ENCODE data around the gene CA12.
"Not testable (repeated sequence)": the region's sequence is repeated elsewhere in the genome, so short reads cannot be mapped to it uniquely, and the experiment has no call there.

The CA12 gene

DNA sequence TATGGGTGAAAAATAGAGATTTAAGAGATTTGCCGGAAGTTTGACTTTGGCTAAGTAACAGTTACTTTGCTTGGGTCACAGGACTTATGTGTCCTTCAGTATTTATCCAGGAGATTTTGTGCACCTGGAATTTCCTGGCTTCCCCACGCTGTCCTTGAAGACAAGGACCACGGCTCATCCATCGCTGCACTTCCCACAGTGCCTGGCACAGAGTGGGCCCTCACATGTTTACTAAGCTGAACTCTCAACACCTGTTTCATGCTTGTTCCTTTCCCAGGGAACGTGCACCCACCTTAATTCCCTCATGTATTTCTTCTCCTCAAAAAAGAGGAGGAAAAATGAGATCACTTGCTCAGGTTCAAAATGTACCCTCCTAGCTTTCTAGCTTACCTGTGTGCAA, 32.0 kb downstream of the CA12 start:
- H3K9me3 ChIP-seq (ENCODE audit: control insufficient read depth, insufficient read depth, low read length) = no peaks in the 10 kb centered on the region
- no peaks in the 10 kb centered on the region for H3K36me3 ChIP-seq (ENCODE audit: insufficient read depth, low read length)
- H3K4me1 ChIP-seq (ENCODE audit: insufficient read depth, low read length) = no peaks in the 10 kb centered on the region
- no peak overlapping the region for H3K9ac ChIP-seq (ENCODE audit: low read depth, low read length)

DNA sequence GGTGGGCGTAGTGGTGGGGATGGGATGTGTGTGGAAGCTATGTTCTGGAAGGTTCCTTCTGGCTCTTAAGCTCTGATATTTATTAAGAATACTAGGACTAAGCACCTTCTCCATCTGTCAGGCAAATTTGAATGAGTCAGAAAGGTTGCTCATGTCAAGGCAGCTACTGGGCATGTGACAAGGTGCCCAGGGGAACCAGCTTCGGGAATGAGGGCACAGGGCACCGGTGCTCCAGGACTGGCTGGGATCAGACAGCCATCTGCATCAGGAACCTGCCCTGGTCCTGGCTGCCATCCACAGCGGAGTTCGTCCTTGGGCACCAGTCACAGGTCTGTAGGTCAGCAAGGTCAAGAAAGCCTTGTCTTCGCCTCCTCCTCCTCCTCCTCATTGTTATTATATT, 32.5 kb downstream of the CA12 start:
- H3K9ac ChIP-seq (ENCODE audit: low read depth, low read length) = no peak overlapping the region
- no peaks in the 10 kb centered on the region for H3K9me3 ChIP-seq (ENCODE audit: control insufficient read depth, insufficient read depth, low read length)
- H3K4me1 ChIP-seq (ENCODE audit: insufficient read depth, low read length) = no peaks in the 10 kb centered on the region
- no peaks in the 10 kb centered on the region for H3K36me3 ChIP-seq (ENCODE audit: insufficient read depth, low read length)

DNA sequence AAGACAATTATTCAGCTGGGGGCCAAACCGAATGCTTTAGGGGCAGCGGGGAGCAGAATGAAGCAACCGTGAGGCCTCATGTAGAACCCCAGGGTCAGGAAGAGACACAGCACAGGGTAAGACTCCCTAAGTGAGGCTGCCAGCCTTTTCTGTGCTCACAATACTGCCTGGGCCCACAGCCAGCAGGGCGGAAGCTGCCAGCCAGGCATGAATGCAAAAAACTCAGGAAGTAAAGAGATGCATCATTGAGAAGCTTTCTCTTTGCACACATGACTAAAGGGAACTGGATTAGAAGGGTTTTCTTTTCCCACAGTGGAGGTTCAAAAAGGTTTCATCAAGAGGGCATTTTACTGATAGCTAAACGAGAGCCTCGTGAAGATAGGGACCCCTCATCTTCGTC, 33.3 kb downstream of the CA12 start:
- Histone ChIP-seq H3K9me3 (ENCODE audit: control insufficient read depth, insufficient read depth, low read length) (no peaks in the 10 kb centered on the region), H3K4me1 (ENCODE audit: insufficient read depth, low read length) (no peaks in the 10 kb centered on the region), H3K9ac (ENCODE audit: low read depth, low read length) (no peak overlapping the region), H3K36me3 (ENCODE audit: insufficient read depth, low read length) (no peaks in the 10 kb centered on the region)

DNA sequence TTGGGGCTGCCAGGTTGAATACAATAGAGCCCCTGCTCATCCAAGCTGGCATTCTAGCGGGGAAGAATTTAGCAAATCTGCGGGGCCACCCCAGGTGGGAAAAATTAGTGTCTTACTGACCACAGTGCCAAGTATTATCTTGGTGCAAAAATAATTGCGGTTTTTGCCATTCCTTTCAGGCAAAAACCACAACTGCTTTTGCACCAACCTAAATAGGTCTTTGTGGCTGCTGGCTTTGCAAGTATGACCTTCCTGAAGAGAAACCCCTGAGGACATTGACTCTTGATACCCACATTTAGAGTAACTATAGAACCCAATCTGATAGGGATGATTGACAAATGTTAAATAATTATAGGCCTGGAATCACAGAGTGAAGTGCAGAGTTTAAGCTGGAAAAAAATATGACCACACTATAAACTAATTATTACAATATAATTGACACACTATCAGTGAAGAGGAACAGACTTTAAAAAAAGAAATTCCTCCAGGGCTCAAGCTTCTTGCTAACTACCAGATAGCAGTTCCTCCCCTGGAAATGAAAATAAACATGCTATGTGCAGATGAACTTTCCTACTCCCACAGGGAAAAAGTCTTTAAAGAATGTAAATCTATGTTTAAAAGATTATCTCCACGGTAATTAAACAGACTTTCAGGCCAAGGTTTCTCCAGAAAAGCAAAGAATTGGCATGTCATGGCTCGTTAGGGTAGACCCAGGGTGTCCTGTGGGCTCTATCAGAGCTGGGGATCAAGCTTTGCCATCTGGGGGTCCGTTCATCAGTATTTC, 34.4 kb downstream of the CA12 start:
- H3K4me1 ChIP-seq (ENCODE audit: insufficient read depth, low read length) = no peaks in the 10 kb centered on the region

DNA sequence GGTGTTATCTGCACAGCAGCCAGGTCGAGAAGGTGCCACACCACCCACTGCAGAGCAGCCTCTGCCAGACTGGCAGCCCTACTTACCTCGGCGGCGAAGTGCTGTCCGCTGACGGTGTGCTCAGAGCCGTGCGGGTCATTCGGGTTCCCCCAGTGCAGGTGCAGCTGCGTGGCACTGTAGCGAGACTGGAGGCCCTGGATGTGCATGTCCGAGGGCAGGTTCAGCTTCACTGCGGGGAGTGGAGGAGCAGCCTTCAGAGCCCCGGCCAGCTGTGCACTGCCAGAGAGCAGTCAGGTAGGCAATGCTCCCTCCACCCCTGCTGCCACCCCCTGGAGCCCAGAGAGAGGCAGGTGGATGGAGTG, 36.3 kb downstream of the CA12 start:
- H3K9me3 ChIP-seq (ENCODE audit: control insufficient read depth, insufficient read depth, low read length) = no peaks in the 10 kb centered on the region
- no peak overlapping the region for H3K9ac ChIP-seq (ENCODE audit: low read depth, low read length)
- no peaks in the 10 kb centered on the region for H3K36me3 ChIP-seq (ENCODE audit: insufficient read depth, low read length)
- peaks cover 12% of the 10 kb centered on the region for H3K4me1 ChIP-seq (ENCODE audit: insufficient read depth, low read length)

More for the DNA sequence above, 34.4 kb downstream of the CA12 start:
- H3K9ac ChIP-seq (ENCODE audit: low read depth, low read length) = no peak overlapping the region
- H3K36me3 ChIP-seq (ENCODE audit: insufficient read depth, low read length) = no peaks in the 10 kb centered on the region
- no peaks in the 10 kb centered on the region for H3K9me3 ChIP-seq (ENCODE audit: control insufficient read depth, insufficient read depth, low read length)

DNA sequence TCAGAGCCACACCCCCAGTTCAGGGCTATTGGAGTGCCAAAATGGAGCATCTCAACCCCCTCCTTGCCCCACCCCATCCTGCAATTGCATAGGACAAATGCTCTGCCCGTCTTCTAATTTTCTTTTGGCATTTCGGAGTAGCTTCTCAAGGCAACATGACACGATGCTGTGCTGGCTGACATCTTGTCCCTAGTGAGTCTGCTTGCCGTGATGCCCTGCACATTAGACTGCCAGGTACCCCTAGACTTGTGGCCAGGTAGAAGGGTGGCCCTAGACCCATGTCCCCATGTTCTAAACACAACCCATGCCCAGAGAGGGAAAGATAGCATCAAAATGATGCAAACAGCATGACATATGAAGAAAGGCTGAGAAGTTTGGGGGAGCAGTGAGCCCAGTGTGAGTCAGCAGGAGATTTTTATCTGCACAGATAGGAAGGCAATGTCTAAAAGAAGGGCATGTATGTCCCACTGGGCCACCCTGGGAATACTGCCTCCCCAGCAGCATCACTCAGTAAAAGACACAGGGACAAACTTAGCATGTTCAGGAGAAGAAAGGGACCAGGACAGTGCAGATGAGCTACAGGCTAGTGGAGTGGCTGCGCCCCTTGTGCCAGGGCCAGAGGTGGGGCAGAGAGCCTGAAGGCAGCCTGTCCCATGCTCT, 36.8 kb downstream of the CA12 start:
- H3K9ac ChIP-seq (ENCODE audit: low read depth, low read length) = no peak overlapping the region
- H3K9me3 ChIP-seq (ENCODE audit: control insufficient read depth, insufficient read depth, low read length) = no peaks in the 10 kb centered on the region
- no peaks in the 10 kb centered on the region for H3K36me3 ChIP-seq (ENCODE audit: insufficient read depth, low read length)
- H3K4me1 ChIP-seq (ENCODE audit: insufficient read depth, low read length) = peaks cover 16% of the 10 kb centered on the region

DNA sequence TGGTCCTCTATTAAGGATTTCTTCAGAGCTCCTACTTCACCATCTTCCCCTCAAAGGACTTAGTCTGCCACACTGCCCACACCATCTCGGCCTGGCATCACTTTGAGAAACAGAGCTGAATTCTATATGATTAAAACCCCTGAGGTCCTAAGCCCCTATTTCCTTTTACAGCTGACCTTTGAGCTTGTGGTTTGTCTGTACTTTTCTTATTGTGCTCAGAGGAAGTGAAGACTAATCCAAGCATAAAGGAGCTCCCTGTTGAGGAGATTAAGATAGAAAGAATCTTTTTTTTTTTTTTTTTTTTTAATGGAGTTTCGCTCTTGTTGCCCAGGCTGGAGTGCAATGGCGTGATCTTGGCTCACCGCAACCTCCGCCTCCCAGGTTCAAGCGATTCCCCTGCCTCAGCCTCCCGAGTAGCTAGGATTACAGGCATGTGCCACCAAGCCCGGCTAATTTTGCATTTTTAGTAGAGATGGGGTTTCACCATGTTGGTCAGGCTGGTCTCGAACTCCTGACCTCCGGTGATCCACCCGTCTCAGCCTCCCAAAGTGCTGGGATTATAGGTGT, 38.6 kb downstream of the CA12 start:
- H3K4me1 ChIP-seq (ENCODE audit: insufficient read depth, low read length) = peaks cover 26% of the 10 kb centered on the region
- not testable (repeated sequence) for H3K9me3 ChIP-seq (ENCODE audit: control insufficient read depth, insufficient read depth, low read length); H3K36me3 ChIP-seq (ENCODE audit: insufficient read depth, low read length); H3K9ac ChIP-seq (ENCODE audit: low read depth, low read length)

DNA sequence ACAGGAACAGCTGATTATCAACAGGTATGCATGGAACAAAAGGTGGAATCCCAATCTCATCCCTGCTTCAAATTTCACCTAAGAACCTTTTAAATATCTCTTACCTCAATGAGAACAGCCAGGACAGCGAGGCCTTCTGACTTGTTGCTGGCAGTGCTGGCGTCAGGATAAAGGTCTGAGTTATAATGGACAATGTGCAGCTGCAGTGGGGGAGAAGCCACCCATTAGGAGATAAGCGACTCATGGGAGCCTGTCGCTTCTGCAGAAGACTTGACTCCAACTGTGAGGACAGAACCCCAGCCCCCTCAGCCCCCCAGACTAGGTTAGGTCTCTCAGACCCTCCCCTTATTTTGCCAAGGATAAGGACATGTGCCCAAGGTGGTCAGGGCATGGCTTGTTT, 39.7 kb downstream of the CA12 start:
- peaks cover 26% of the 10 kb centered on the region for H3K4me1 ChIP-seq (ENCODE audit: insufficient read depth, low read length)

DNA sequence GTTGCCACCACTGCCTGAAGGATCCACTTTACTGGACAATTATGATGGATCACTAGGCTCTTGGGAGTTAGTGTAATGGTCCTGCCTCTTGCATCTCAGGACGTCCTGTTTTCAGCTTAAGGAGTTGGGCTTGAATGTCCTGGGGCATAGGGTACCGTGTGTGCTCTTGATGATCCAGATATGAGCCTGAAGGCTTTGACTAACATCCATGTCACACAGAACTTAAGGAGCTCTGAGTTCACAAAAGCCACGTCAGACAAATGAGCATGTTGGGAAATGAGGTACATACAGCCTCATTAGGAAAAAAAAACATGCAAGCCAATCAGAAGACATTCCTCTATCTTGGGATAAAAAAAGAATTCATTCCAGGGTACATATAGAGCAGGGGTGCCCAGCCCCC, 40.8 kb downstream of the CA12 start:
- H3K36me3 ChIP-seq (ENCODE audit: insufficient read depth, low read length) = no peaks in the 10 kb centered on the region
- H3K9me3 ChIP-seq (ENCODE audit: control insufficient read depth, insufficient read depth, low read length) = no peaks in the 10 kb centered on the region
- H3K4me1 ChIP-seq (ENCODE audit: insufficient read depth, low read length) = peaks cover 26% of the 10 kb centered on the region
- no peak overlapping the region for H3K9ac ChIP-seq (ENCODE audit: low read depth, low read length)

More for the DNA sequence above, 39.7 kb downstream of the CA12 start:
- H3K36me3 ChIP-seq (ENCODE audit: insufficient read depth, low read length) = no peaks in the 10 kb centered on the region
- no peaks in the 10 kb centered on the region for H3K9me3 ChIP-seq (ENCODE audit: control insufficient read depth, insufficient read depth, low read length)
- no peak overlapping the region for H3K9ac ChIP-seq (ENCODE audit: low read depth, low read length)

DNA sequence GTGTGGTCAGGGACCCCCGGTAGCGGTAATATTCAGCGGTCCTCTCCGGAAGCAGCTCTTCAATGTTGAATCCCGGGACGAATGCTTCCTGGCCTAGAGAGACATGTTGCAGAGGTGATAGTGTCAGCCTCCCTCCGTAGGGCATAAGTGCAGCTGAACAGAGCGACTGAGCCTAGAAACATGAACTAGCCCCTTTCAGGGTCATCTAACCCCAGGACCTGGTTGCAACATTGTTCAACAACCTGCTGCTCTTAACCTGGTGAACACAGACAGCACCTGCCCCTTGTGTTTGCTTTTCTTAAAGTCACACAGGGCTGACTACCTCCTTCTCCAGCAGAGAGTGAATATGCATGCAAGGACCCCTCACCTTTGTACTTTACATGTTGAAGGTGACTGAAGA, 41.3 kb downstream of the CA12 start:
- Histone ChIP-seq H3K9ac (ENCODE audit: low read depth, low read length) (no peak overlapping the region), H3K4me1 (ENCODE audit: insufficient read depth, low read length) (peaks cover 26% of the 10 kb centered on the region), H3K9me3 (ENCODE audit: control insufficient read depth, insufficient read depth, low read length) (no peaks in the 10 kb centered on the region)

DNA sequence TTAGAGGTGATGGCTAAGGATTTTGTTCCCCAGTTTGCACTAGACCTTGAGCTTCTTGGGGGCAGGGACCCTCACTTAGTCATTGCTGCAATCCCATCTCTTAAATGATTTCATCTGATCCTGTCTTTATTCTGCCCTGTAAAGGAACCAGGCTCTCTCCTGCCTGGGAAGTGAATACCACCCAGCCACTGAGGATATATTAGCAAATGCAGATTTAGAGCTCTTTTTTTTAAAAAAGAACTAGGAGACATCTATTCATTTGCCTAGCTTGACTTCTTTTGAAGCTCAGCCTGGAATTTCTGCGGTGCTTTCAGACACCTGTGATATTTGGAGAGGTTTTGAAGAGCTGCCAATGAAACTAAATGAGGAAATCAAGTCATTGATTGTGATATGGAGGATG, 41.8 kb downstream of the CA12 start:
- H3K9me3 ChIP-seq (ENCODE audit: control insufficient read depth, insufficient read depth, low read length) = no peaks in the 10 kb centered on the region
- H3K9ac ChIP-seq (ENCODE audit: low read depth, low read length) = no peak overlapping the region
- H3K4me1 ChIP-seq (ENCODE audit: insufficient read depth, low read length) = peaks cover 26% of the 10 kb centered on the region
- no peaks in the 10 kb centered on the region; the same call in 1 of the 2 replicates for H3K36me3 ChIP-seq (ENCODE audit: insufficient read depth, low read length)

More for the DNA sequence above, 41.3 kb downstream of the CA12 start:
- no peaks in the 10 kb centered on the region; the same call in 1 of the 2 replicates for H3K36me3 ChIP-seq (ENCODE audit: insufficient read depth, low read length)

DNA sequence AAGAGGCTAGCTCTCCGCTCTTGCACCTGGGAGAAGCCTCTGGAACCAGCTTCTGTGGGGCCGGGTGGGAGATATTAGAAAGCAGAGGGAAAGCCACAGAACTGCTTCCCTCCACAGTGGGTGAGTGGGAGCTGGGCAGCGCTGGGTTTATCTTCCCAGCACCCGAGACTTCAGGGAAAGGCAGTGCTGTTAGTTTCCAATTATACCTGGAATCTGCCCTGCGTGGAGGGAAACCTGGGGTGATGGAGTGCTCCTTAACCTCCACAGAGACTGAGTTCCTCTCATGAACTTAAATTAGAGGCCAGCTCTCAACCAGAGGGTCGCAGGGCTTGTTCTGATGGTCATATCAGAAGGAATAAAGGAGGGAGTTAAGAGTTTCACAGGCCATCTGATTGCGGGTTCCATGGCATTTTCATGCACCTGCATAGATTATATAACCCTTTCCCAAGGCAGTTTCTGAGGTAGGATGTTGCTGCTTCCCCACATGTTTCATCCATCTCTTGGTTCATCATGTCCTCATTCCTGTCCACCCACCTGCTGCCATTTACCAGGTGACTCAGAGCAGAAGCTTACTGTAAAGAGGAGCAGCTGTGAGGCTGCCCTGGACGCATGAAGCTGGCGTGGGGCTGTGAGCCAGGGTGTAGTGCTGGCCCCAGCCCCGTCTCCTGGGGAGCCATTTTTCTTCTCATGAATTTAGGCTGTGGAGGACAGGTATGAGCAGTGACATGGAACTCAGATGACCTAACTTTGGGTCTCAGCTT, 42.5 kb downstream of the CA12 start:
- no peaks in the 10 kb centered on the region; the same call in 1 of the 2 replicates for H3K36me3 ChIP-seq (ENCODE audit: insufficient read depth, low read length)
- H3K4me1 ChIP-seq (ENCODE audit: insufficient read depth, low read length) = peaks cover 26% of the 10 kb centered on the region
- no peaks in the 10 kb centered on the region for H3K9me3 ChIP-seq (ENCODE audit: control insufficient read depth, insufficient read depth, low read length)
- H3K9ac ChIP-seq (ENCODE audit: low read depth, low read length) = no peak overlapping the region

DNA sequence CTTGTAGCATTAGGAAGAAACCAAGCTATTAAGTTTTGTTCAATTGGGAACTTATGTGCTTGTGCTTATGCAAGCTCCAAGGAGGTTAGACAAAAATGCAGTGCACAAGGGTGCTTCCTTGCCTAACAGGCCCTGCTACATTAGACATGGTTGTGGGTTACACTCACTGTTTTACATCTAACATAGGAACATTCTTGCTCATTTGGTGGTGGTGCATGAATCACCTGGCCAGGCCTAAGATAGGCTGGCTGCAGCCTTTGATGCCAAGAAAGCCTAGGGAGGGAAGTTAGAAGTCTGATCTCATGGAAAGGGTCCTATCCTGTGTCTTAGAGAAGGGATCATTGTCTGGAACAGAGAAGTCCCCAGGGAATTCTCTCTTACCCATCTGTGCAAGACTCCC, 43.5 kb downstream of the CA12 start:
- no peaks in the 10 kb centered on the region for H3K9me3 ChIP-seq (ENCODE audit: control insufficient read depth, insufficient read depth, low read length)
- H3K4me1 ChIP-seq (ENCODE audit: insufficient read depth, low read length) = peaks cover 26% of the 10 kb centered on the region
- H3K9ac ChIP-seq (ENCODE audit: low read depth, low read length) = no peak overlapping the region
- no peaks in the 10 kb centered on the region; the same call in 1 of the 2 replicates for H3K36me3 ChIP-seq (ENCODE audit: insufficient read depth, low read length)

DNA sequence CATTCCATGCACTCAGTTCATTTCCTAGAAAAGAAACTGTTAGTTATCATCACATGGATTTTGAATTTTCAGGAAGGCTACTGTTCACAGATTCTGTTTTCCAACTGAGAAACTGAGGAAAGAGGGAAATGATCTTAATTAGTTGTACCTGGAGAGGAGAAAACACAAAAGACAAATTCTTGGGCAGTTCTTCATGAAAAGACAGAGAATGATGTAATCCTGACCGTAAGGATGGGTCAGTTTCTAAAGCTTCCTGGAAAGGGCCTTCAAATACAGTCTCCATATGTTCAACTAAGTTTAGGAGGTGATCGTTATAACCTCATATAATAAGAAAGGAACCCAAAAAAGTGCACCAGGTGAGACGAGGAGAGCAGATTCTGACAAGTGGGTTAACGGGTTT, 44.6 kb downstream of the CA12 start:
- no peaks in the 10 kb centered on the region for H3K9me3 ChIP-seq (ENCODE audit: control insufficient read depth, insufficient read depth, low read length)
- H3K36me3 ChIP-seq (ENCODE audit: insufficient read depth, low read length) = no peaks in the 10 kb centered on the region; the same call in 1 of the 2 replicates
- no peak overlapping the region for H3K9ac ChIP-seq (ENCODE audit: low read depth, low read length)
- H3K4me1 ChIP-seq (ENCODE audit: insufficient read depth, low read length) = peaks cover 26% of the 10 kb centered on the region
